ENCODE data around the gene NPTX2.

GRCh38 chr7:98659756-98660155, 42.7 kb downstream of the NPTX2 start:
- TF ChIP-seq POLR2A (IDR thresholded peaks at IDR 0.05) (no peak), CTCF (IDR thresholded peaks at IDR 0.05) (no peak)

All from gastroesophageal sphincter (tissue), 3 donors.